Activated CD8-positive, alpha-beta memory T cell treated with anti-CD3 and anti-CD28 coated beads for 1 hour (primary cell): ENCODE results near the gene NEB.
"Not testable (repeated sequence)": the region's sequence is repeated elsewhere in the genome, so short reads cannot be mapped to it uniquely, and the experiment has no call there.

Experiments used
- DNase-seq, 2 donors: peaks; one replicate each; pipeline ENCODE4 v3.0.0-alpha.2; 2020; ENCODE audit warnings: low read depth in 1 of 2; ENCODE audit errors: extremely low read depth in 1 of 2

Gene NEB

DNA sequence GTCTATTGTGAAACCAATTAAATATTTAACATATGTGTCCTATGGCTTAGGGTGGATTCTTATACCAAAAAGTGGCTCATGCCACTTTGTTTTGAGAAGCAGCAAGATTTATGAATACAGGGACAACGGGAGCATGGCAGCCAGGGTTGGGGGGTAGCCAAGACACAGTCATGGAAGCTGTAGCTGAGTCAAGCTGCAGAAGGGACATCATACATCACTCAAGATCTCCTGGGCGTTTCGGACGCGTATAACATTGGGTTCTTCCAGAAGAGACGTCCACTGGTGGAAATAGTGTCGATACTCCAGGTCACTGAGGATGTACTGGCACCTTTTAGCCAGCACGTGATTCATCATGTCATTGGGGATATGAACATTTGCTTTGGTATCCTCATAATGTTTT, 171.9 kb downstream of the NEB start:
- DNase-seq: no peak

DNA sequence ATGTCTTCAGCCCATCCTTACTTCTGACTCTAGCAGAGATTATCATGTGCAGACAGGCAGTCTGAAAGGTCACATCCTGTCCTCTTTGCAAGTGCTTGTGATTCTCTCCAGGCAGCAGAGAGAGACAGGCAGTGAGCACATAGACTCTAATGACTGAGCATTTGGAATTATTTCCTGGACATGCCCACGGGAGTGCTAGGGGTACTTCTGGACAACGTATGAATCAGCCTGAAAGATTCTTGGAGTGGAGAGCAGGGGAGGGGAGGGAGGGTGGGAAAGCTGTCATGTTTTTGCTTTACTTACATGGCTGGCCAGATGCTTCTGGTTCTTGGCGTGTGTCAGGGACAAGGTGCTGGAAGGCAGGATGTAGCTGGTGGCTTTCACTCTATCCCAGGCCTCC, 174.0 kb downstream of the NEB start:
- no peak for DNase-seq

DNA sequence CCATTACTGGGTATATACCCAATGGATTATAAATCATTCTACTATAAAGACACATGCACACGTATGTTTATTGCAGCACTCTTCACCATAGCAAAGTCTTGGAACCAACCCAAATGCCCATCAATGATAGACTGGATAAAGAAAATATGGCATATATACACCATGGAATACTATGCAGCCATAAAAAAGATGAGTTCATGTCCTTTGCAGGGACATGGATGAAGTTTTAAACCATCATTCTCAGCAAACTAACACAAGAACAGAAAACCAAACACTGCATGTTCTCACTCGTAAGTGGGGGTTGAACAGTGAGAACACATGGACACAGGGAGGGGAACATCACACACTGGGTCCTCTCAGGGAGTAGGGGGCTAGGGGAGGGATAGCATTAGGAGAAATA, 174.8 kb downstream of the NEB start:
- not testable (repeated sequence) for DNase-seq

DNA sequence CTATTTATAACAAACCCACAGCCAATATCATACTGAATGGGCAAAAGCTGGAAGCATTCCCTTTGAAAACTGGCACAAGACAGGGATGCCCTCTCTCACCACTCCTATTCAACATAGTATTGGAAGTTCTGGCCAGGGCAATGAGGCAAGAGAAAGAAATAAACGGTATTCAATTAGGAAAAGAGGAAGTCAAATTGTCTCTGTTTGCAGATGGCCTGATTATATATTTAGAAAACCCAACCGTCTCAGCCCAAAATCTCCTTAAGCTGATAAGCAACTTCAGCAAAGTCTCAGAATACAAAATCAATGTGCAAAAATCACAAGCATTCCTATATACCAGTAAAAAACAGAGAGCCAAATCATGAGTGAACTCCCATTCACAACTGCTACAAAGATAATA, 176.4 kb downstream of the NEB start:
- DNase-seq: not testable (repeated sequence)

- no peak for DNase-seq
Observed at GRCh38 chr2:151556121-151556520, 178.2 kb downstream of the NEB start.

GRCh38 chr2:151552287-151552686, 182.0 kb downstream of the NEB start:
- no peak for DNase-seq

- DNase-seq: no peak
Observed at GRCh38 chr2:151551556-151551955, 182.7 kb downstream of the NEB start.

- DNase-seq: no peak
Observed at GRCh38 chr2:151549191-151549590, 185.1 kb downstream of the NEB start.

- no peak for DNase-seq
Observed at GRCh38 chr2:151544449-151544848, 189.8 kb downstream of the NEB start.

DNA sequence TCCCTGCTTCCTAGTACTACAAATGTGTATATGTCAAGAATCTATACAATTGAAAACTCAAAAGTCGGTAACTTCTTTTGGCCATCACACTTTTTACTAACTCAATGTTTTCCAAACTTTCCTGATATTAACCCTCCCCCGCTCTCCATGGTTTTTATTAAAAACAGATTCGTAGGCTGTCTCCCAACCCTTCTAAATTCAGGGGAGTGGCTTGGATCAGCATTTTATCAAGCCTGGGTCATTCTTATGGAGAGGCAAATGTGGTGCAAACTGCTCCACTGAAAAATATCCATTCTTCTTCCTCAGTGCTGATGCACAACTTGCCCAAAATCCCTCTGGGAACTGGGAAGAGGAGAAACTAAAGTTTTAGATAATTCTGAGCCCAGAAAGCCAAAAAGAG, 190.4 kb downstream of the NEB start:
- no peak for DNase-seq

DNA sequence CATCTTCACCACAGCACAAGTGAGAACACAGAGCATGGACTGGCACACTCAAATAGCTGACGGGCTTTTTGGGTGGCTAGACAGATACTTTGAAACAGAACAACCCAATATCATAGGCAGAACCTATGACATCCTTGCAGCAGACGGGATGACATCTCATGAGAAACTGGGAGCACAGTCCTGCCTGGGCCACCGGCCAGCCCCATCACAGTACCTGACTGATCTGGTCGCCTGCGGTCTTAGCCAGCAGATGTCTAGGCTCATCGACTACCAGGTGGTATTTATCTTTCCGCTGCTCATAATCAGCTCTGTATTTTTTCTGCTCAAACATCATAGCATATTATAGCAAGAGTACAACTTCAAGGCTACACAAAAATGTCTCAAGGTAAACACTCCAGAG, 200.3 kb downstream of the NEB start:
- no peak for DNase-seq

DNA sequence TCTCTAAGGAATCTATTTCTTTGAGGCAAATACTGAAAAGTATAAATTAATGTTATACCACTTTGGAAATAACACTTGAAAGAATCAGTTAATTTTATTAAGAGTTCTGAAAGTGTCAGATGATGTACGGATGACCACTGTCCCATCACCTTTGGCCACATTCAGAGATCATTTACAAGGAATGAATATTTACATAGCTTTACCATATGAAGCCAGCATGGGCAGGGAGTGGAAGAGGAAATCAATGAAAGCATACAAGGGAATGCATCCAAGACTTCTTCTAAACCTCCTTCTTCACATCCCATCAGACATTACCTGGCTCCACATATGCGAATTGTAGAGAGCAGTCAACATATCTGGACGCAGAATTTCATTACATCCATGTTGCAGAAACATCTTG, 201.1 kb downstream of the NEB start:
- no peak for DNase-seq

DNA sequence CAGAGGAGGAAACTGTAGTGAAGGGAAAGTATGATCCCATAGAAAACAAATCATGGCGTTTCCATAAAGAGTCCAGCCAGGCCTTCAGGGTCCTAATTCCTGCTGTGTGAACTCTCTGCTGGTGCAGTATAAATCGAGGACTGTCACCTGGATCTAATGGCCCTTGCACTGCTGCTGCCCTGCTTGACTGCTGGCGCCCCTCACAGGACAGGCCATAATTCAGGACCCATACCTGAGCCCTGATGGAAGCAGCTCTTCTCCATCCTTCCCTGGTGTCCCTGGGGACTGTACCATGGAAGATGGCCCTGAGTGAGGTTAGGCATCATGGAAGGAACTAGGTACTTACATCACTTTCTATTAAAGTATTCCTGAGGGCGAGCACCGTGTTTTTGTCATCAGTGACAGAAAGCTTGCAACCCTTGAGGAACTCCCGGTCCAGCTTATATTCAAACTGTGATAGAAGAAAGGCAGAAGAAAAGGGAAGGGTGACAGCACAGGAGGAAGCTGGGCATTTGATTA, 207.6 kb downstream of the NEB start:
- no peak for DNase-seq

DNA sequence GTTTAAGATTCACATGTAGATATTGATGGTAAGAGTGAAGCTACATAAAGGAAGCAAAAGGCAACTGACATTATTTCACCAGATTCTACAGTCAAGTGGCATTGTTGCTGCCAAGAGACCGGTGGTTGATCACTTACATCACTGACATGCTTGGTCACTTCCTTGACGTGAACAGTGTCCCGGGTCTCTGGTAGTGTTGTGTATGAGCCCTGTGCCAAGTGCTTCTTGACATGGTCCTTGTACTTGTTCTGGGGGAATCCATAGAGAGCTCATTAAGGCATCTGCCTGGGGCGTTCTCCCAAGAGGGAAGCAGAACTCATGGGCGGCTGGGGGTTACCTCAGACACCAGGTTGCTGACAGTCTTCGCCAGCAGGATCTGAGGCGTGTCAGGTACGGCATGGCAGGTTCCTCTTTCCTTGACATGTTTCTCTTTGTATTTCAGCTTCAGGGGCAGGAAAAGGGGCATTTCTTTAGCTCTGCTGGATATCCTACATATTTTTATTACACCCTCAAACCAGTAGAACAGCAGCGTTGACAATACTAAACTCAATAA, 208.4 kb downstream of the NEB start:
- no peak for DNase-seq

DNA sequence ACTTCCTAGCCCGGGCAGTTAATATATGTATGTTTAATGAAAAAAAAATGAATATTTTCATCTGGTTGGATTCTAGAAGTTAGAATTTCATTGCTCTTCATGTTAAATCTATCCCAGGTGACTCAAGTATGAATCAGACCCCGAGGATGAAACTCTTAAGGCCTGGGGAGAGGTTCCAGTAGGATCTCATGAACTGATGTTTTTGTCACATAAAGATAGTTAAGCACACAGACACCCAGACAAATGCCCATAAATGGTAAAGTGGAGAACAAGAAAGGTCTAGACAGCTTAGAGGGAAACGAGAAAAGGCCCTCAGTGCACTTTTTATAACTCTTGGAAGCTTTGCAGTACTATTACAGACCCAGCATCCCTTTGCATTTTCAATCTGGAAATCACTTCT, 210.4 kb downstream of the NEB start:
- DNase-seq: no peak

- no peak for DNase-seq
Observed at GRCh38 chr2:151522556-151522955, 211.7 kb downstream of the NEB start.

DNA sequence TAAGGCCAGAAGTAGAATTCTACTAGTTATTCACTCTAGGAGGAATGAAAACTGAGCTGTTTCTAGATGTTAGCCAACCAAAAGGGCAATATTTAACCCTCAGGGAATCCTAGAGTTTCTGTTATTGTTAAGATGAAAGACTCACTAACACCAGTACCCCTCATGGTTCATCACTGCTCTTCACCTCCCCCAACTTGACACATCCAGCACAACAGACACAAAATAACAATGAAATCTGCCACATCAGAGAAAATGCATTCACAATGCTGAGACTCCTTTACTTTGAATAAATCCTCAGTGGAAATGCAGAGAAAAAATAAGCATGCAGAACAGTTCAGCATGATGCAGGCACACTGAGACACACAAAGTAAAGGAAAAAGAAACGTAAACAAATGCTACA, 213.3 kb downstream of the NEB start:
- no peak for DNase-seq

DNA sequence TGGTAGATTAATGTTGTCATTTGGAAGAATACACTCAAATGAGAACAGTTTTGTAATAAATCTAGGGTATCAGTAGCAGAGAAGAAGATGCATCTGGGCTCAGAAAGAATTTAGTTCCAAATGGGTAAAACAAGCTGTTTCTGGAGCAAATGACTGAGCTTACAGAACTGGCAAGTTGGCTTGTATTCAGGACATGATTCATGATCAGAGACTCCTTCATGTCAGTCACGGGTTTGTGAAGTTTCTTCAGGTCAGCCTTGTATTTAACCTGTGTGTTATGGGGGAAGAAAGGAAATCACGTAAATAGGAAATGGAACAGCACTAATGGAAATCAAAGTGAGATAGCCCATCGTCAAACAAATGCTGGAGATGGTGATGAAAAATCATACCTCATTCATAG, 215.5 kb downstream of the NEB start:
- DNase-seq: no peak

DNA sequence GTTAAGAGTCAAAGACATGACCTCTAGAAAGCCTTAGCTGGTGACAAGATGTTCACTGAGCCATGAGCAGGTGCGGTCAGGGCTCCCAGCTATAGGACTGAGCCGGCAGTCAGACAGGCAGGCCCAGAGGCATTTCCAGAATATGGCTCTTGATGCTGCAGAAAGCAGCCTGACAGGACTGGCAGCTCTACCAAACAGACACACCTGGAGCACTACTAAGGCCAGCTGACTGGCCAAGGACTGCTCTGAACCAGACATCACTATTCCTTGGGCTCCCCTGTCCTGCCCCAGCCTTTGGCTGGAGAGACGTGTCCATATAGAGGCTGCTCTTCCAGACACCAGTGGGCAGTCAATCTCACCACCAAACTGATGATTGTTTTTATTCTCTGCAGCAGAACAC, 225.8 kb downstream of the NEB start:
- DNase-seq: no peak

DNA sequence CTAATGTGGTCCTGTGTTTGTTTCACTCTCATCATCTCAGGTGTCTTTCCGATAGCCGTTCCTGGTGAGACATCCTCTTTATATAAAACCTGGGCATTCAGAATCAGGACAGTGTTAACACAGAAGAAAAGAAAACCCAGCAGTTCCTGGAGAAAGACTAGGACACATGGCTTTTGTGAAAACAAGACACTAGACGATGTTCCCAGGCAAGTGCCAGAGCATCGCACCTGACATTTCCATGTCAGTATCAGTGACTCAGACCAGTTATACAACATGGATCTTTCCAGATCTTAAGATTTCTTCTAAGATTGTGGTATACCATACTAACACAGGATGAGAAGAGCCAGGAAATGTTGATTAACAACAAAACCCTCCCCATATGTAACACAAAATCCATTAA, 228.1 kb downstream of the NEB start:
- DNase-seq: no peak

GRCh38 chr2:151498178-151498577, 236.1 kb downstream of the NEB start:
- no peak for DNase-seq

DNA sequence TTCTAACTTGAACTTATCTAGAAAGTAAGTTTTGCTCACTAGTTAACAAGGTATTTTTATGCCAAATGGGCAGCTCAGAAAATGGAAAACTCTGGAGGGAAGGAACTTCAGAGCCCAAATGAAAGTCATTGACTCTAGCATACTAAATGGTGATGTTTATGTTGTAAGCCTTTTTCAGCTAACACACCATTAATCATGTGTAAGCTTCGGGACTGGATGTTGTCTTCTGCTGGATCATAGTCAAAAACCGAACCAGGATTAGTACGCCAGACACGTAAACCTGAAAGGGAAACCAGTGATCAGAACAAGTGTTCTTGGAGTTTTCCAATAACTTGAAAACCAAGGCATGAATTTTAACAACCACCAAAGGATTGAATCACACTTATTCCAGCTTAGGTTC, 242.8 kb downstream of the NEB start:
- no peak for DNase-seq

DNA sequence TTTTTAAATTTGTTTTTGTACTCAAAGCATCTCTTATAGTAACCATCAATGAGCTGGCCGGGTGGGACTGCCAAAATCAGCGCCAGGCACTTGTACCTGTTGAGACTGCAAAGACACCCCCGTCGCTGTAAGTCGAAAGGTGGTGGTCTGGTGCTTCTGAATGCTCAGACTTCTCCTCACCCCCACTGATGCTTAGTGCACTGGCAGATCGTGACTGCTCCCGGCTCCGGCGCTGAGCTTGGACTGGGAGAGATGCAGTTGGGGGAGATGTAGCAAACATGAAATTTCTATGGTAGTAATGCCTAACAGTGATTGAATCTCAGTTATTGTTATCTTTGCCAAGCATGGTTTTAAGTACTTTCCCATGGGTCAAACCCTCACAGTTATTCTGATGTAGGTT, 244.0 kb downstream of the NEB start:
- no peak for DNase-seq
